RWPE1 (cell line): ENCODE measurements around the gene MXD4.

Experiments used
- CTCF ChIA-PET: fragments of 350-600 bp; sonication (Branson Sonifier 250); formaldehyde crosslinking; extraction: SDS; loops from one replicate; lab custom pipeline; 2021; lab: Yijun Ruan, JAX
- POLR2A ChIA-PET: fragments of 400-600 bp; formaldehyde crosslinking; extraction: SDS; loops from one replicate; lab custom pipeline; 2020; ENCODE audit warnings: antibody characterized with exemption; ENCODE audit not compliant: low non-redundant PET; lab: Yijun Ruan, JAX
- DNase-seq: peaks from one replicate; pipeline ENCODE4 v3.0.0; 2012; ENCODE audit warnings: low spot score
- H3K27ac ChIP-seq: fragments of 450-650 bp; 2 replicates; pipeline ENCODE4 v1.5.1; 2017
- CTCF ChIP-seq: fragments of 450-650 bp; conservative IDR thresholded peaks from 2 replicates; pipeline ENCODE4 v1.5.1; 2017; ENCODE audit warnings: low read depth, mild to moderate bottlenecking

MXD4 gene

GRCh38 chr4:2254665-2255500 is 7.0 kb downstream of the MXD4 start:
- no peak for DNase-seq
- POLR2A ChIA-PET, result no interaction called here
- H3K27ac ChIP-seq, result peak overlapping the region; percentile 91
- TF ChIP-seq CTCF, result no peak
- CTCF ChIA-PET, result interaction anchor here (0.5 kb wide), 1 partner anchor 250 kb away, joined by 3 read pairs; no protein-coding TSS in a partner anchor

- peak overlapping the region; percentile 66 for H3K27ac ChIP-seq
- ChIA-PET POLR2A (no interaction called here), CTCF (no interaction called here)
- TF ChIP-seq CTCF, result no peak
- no peak for DNase-seq
These were observed 8.5 kb downstream of the MXD4 start for GRCh38 chr4:2253160-2254084.

- DNase-seq, result no peak
- TF ChIP-seq CTCF, result no peak
- H3K27ac ChIP-seq, result peak overlapping the region; percentile 66
- CTCF ChIA-PET, result interaction anchor here (0.6 kb wide), 1 partner anchor 28 kb away, joined by 4 read pairs; no protein-coding TSS in a partner anchor
- POLR2A ChIA-PET, result no interaction called here
These were observed 9.3 kb downstream of the MXD4 start for GRCh38 chr4:2252530-2253091.

GRCh38 chr4:2251795-2252529 is 9.9 kb downstream of the MXD4 start:
- no peak for DNase-seq

GRCh38 chr4:2251073-2251794 is 10.7 kb downstream of the MXD4 start:
- no peak for DNase-seq
- no peak for TF ChIP-seq CTCF
- POLR2A ChIA-PET, result no interaction called here
- peak overlapping the region; percentile 66 for H3K27ac ChIP-seq
- CTCF ChIA-PET, result no interaction called here

More at GRCh38 chr4:2251795-2252529, 9.9 kb downstream of the MXD4 start:
- CTCF ChIA-PET, result interaction anchor here (0.6 kb wide), 1 partner anchor 27 kb away, joined by 4 read pairs; no protein-coding TSS in a partner anchor
- TF ChIP-seq CTCF, result no peak
- peak overlapping the region; percentile 66 for H3K27ac ChIP-seq
- POLR2A ChIA-PET, result no interaction called here
